GM21825 (cell line): ENCODE results near the gene C5orf47.

ENCODE experiments used
- ATAC-seq: cut with Tn5 transposase; IDR thresholded peaks from one replicate; pipeline ENCODE4 v1.9.1; 2021; ENCODE audit warnings: mild to moderate bottlenecking, moderate library complexity; ENCODE audit not compliant: unreplicated experiment

The C5orf47 gene

DNA sequence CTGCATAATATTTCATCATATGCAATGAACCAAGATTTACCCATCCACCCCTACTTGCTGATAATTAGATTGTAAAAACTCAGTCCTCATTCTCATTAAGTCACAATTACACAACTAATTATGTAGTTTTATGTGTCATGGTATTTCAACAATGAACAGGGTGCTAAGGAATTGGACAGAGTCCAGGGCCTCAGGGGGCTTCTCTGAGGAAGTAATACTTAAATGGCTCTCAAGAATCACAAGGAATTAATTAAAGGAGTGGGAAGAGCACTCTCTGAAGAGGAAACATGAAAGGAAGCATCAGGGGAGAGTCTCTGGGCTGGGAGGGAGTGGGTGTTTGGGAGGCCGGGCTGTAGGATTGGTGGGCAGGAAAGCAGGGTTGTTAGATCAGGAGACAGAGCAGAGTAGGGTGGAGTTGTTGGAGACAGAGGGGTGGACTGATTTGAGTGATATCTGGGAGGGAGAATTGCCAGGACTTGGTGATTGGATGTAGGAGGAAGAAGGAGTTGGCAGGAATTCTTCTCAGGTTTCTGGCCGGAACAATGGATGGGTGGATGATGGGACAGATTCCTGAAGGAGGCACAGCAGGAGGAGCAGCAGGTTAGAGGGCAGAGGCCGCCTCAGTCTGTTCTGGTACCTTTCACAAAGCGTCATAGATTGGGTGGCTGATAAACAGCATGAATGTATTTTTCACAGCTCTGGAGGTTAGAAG lies 33.6 kb downstream of the C5orf47 start:
- ATAC-seq, result no peak

DNA sequence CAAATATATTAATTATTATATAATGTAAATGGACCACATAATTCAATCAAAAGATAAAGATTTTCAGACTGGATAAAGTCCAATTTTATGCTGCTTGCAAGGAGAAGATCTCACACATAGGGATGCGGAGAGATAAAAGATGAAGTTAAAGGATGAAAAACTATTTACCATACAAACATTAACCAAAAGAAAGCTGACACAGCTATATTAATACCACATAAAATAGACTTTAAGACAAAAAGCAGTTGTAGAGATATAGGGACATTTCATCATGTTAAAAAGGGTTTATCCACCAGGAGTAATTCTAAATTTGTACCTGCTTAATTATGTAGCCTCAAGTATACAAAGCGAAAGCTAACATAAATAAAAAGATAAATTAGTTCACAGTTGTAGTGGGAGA lies 41.3 kb downstream of the C5orf47 start:
- ATAC-seq, result no peak

- ATAC-seq, result no peak
Measured at GRCh38 chr5:174044466-174045254, 55.7 kb downstream of the C5orf47 start.

- ATAC-seq, result peak; percentile 95
Measured at GRCh38 chr5:174045470-174046025, 56.6 kb downstream of the C5orf47 start, which contains the start of gene NSG2. Gene NSG2, plus strand, starts transcription at chr5:174045706. Its CDS starts 1,050 bp downstream, at chr5:174046756.

GRCh38 chr5:174046558-174046957 lies 57.6 kb downstream of the C5orf47 start:
- no peak for ATAC-seq

- no peak for ATAC-seq
Measured at GRCh38 chr5:174047472-174048099, 58.6 kb downstream of the C5orf47 start.

DNA sequence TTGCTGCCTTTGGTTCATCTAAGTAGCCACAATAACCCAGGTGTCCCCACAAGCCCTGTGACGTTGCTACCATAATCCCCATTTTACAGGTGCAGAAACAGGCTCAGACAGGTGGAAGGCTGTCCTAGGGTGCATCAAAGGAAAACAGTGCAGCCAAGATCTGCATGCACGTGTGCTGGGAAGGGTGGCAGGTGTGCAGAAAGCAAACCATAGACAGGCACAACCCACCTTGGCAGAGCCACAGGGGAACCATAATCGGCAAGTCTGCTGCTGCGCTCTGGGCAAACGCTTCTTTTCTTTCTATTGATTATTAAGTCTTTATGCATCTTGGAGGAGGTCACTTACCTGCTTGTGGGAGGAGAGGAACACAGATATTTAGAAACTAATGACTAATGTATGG lies 63.7 kb downstream of the C5orf47 start:
- ATAC-seq, result no peak

- no peak for ATAC-seq
Measured at GRCh38 chr5:174053905-174054304, 64.9 kb downstream of the C5orf47 start.
